ENCODE measurements around the gene NALF2.

The NALF2 gene

DNA sequence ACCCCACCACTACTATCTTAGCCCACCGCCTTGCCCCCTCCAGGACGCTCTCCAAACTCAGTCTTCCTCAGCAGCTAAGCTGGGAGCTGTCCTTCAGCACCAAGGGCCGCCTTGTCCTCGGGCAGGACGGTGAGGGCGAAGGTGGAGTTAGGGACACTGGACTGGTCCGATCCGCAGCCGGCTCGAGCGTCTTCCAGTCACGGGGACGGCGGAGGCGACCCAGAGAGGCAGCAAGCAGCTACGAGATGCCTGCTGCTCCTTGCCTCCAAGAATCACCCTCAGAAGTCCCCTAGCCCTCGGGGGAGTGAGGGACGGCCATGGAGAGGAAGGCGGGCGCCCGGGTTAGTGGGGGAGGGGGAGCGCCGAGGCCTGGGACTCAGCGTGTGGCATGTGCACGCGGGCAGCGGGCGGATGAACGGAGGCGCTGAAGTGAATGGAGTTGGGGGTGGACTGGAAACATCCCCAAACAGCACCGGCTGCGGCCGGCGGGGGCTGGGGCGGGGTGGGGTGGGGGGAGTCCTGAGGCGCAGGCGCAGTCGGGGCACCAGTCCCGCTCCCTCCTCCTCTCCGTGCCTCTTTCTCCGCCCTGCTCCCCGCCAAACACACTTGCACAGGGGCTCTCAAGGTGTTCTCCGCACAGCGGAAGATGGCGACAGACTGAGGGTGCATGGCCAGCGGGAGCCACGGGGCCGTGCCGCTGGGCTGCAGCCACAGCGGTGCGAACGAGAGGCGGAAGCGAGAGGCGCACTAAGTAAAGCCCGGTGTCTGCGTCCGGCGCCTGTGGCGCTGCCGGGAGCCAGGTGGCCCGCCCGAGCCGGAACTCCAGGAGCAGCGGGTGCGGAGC lies at the start of gene NALF2:
Gene NALF2 (plus strand): TSS at position 545 of the 844 bp plus-strand sequence. CDS start 957 bp downstream, outside the sequence.
- DNase-seq (ENCODE audit: insufficient read length, low spot score) (peak; percentile 9), FAIRE-seq (no peak)

DNA sequence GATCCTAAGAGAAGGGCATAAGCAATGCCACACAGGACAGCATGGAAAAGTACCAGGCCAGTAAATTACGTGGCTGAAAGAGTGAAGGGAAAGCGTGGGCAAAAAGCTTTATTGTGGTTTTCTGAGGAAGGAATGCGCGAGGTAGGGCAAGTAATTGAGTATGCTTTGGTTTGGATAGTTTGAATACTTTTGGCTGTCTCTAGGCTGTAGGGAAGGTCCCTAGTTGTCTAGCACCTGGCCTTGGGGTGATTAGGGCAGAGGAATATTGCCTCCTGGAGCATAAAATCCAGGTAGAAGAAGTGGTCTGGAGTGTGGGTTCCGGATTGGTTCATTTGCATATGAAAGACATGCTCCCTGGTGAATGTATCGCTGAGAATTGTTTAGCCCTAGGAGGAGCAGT lies 46.4 kb upstream of the NALF2 start:
- no peak for FAIRE-seq
- DNase-seq (ENCODE audit: insufficient read length, low spot score) = no peak

DNA sequence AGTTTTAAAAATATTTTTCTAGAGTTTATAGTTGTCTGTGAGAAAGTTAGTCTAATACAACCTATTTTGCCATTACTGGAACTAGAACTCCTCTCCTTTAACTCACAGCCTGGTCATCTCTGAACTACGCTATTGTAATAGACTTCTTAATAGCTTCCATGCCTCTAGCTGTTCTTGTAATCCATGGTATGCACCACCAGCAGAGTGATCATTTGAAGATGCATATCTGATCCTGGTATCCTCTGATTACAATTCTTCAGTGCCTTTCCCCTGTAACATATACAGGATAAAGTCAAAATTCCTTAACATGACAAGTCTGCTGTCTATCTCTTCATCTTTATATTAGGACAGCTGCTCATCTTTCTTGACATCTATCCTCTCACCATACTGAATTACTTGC lies 37.6 kb upstream of the NALF2 start:
- no peak for DNase-seq (ENCODE audit: insufficient read length, low spot score)
- no peak for FAIRE-seq

DNA sequence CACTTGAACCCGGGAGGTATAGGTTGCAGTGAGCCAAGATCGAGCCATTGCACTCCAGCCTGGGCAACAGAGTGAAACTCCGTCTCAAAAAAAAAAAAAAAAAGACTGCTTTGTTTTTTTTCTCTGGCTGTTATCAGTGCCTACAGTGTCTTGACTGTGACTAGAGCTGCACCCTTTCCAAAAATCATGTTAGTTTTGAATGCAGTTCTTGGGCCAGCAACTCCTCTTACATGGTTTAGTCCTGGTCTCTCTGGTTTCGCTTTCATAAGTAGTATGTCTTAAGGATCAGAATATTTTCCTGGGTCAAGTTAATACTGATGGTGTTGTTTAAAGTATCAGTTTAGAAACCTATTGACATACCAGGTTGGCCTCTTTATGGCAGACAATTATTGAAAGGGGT lies 34.2 kb upstream of the NALF2 start:
- DNase-seq (ENCODE audit: insufficient read length, low spot score) = no peak
- no peak for FAIRE-seq

DNA sequence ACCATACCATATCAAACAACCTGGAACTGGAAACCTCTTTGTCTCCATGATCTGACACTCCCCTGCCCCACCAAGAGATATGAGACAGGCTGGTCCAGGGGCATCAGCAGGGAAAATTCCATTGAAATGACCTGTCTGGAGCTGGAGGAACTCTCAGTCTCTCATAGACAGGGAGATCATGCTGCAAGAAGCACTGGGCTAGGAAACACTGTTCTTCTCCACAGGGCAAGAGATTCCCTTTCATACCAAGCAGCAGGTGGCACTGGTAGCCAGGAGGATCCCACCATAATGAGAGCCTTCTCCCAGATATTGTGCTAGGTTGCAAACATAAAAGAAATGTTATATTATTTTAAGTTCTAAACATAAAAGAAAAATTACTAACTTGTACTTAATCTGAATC lies 14.5 kb upstream of the NALF2 start:
- DNase-seq (ENCODE audit: insufficient read length, low spot score) (no peak), FAIRE-seq (no peak)

DNA sequence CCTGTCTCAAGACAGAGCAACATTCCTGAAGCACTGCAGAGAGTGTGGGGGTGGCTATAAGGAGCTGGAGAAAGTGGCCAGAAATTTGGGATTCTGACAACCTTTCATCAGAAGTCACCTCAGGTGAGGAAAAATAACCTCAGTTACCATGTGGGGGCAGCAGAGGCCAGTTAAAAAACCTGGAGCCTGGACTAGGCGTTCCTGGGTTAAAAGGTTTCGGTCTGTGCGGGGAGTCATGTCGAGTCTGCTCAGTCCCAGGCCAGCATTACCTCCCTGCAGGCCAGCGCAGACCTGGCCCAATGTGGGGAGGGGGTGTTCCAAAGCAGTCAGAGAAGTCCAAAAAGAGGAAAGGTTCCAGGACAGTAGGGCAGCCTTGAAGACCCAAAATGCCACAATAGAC lies 10.9 kb upstream of the NALF2 start:
- FAIRE-seq (no peak), DNase-seq (ENCODE audit: insufficient read length, low spot score) (no peak)

DNA sequence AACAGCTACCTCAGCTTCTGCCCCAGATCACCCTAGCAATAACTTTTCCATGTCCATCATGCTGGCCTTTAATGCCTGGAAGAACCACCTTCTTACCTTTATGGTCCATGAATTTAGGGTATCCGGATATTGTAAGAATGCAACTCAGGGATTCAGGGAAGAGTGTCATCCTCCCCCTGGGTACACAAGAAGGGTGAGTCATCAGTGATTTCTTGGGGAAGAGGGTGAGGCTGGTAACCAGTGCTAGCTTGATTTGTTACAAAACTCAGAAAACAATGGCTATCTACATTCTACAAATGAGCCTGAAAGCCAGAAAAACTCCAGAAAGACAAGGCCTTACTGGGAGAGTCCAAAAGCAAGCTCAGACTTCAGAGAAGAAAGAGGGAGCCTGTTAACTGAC lies 10.4 kb upstream of the NALF2 start:
- no peak for FAIRE-seq

DNA sequence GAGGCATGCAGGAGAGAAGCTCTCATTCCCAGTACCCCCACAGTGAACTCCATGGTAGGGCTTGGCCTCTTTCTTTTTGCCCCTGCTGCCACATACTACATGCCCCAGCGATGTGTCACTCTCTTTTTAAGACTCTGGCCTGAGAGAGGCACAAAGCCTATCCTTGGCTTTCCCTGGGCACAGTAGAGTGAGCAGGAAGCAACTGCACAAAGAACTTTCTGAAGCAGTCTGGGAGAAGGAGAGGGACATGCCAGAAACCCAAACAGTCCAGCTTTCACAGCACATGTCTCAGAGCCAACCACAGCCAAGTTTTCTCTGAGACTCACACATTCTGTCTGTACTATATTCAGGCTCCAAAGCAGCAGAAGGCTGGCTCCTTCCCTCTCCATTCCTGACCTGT lies 7.9 kb upstream of the NALF2 start:
- no peak for FAIRE-seq
- DNase-seq (ENCODE audit: insufficient read length, low spot score) = no peak

More for the DNA sequence above, 10.4 kb upstream of the NALF2 start:
- no peak for DNase-seq (ENCODE audit: insufficient read length, low spot score)

DNA sequence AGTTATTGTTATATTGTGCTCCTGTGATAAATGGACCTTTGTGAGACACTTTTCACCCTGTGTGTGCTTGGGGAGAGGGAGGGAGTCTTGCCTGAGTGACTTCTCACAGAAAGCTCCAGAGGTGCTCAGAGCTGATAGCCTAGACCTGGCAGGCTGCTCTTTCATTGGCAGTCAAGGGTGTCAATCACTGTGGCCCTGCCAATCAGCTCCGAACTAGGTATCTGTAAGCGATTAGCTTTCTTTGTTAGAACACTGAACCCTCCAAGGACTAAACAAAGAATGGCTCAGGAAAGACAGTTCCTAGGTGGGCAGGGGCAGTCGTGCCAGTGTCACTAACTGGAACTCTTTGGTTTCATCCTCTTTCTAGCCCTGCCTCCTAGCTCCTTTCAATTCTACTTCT lies 2.7 kb upstream of the NALF2 start:
- FAIRE-seq (no peak), DNase-seq (ENCODE audit: insufficient read length, low spot score) (no peak)

DNA sequence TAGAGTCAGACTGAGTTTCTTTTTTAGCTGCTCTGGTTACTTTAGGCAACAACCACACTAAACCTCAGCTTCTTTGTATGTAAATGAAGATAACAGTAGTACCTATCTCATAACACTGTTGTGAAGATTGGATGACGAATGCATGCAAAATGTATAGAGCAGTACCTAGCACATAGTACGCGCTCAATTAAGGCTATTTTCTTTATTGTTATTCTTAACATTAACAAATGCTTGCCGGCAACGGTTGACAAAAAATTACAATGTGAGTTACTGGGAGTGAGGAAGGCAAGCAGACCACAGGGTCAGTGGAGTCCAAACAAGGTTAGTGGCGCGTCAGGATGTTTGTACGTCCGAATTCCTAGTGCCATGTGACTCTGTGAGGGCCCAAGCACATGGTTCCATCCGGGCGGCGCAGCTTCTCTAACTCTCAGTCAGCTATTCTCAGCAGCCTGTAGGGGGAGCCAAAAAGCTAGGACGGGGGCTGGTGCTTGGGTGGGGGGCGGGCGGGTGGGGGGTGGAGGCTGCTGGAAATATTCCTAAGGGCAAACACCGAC lies 821 bp upstream of the NALF2 start:
- DNase-seq (ENCODE audit: insufficient read length, low spot score) (no peak), FAIRE-seq (no peak)

DNA sequence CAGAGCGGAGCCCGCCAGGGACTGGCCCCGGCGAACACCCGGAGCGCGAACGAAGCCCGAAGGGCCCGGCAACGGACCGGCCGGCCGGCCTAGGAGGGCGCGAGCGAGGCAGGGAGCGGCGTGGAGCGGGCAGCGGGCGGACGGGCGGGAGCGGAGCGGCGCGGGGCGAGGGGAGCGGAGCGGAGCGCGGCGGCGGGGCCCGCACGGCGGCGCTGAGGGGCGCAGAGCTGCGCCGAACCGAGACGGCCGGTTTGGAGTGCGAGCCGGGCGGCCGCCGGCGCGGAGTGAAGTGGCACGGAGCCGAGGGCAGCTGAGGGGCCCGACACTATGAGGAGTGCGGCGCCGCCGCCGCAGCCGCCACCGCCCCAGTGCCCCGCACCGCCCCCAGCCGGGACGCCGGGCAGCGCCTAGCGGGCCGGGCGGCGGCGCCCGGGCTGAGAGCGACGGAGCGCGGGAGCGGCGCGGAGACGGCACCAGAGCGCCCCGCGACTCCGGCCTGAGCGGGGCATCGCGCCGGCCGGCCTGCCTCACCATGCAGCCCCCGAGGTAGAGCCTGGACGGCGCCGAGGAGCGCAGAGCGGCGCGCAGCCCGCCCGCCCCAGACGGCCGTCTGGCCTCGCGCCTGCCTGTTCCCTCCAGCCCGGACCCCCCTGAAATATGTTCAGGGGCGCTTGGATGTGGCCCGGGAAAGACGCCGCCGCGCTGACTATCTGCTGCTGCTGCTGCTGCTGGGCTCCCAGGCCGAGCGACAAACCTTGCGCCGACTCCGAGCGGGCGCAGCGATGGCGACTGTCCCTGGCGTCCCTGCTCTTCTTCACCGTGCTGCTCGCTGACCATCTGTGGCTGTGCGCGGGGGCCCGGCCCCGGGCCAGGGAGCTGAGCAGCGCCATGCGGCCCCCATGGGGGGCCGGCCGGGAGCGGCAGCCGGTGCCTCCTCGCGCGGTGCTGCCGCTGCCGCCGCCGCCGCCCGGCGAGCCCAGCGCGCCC lies 793 bp downstream of the NALF2 start:
- FAIRE-seq (no peak), DNase-seq (ENCODE audit: insufficient read length, low spot score) (no peak)

DNA sequence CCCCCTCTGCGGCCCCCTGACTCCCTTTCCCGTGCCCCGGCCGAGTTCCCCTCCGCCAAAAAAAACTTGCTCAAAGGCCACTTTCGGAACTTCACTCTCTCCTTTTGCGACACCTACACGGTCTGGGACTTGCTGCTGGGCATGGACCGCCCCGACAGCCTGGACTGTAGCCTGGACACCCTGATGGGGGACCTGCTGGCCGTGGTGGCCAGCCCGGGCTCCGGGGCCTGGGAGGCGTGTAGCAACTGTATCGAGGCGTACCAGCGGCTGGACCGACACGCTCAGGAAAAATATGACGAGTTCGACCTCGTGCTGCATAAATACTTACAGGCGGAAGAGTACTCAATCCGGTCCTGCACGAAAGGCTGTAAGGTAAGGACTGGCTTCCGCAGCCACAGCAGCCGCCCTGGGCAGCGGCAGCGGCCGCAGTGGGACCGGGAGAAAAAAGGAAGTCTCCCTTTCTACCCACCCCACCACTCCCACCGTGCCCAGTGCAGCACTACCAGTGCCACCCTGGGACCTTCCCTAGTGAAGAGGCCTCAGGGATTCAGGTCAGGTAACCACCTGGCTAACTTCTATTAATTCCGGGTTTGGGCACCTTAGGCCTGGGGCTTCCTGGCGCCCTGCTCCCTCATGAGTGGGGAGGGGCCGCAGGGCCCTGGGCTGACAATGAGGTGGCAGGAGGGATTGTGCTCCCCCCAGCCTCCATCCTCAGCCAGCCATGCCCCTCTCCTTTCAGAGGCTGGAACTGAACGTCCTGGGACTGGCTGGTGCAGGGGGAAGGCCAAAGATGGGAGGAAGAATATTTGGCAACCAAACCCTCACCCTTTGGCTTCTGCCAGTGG lies 1.9 kb downstream of the NALF2 start:
- no peak for DNase-seq (ENCODE audit: insufficient read length, low spot score)
- no peak for FAIRE-seq

DNA sequence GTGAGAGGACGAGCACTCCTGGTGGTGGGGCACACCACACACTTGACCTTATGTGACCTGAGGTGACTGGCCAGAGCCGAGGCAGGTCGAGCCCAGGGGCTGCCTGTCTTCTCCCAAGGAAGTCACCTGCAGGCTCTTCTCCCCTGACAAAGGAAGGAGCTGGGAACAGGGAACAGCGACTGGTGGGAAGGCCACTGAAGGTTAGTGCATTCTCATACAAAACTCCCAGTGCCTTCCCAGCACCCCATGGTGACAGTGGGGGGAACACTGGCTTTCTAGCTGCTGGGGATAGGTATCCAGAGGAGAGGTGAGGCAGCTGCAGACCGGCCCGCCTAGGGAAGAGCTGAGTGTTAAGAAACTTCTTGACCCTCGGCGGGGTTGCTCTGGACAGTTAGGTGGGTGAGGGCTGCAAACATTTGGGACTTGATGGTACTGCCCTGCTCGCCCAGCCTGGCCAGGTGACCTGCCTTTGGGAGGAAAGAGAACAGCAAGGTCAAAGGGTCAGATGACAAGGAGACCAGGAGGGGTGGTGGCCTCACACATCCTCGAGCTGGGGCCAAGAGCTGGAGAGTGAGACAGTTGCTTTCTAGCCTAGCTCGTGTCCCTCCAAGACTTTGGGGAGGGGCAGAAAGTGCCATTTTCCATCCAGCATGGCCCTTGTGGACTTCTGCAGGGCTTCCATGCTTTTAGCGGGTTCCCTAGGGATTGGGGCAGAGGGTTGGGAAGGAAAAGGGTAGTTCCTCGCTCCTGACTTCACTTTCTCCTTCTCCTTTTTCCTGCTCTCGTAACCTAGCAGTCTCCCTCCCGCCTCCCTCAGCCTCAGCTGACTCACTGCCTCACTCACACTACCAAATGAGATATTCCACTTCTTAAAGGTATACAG lies 2.7 kb downstream of the NALF2 start:
- FAIRE-seq (no peak), DNase-seq (ENCODE audit: insufficient read length, low spot score) (no peak)

DNA sequence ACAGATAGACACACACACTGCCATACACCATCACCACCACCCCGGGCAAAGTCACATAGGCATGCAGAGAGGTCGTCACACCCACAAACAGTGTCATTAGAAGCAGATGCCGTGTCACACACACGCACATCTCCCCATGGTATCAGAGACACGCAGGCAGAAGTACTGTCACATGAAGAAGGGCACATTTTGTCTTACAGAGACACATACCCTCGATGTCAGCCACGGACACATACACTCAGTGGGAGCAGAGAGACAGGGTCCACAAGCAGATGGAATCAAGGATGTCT lies 3.3 kb downstream of the NALF2 start:
- FAIRE-seq (no peak), DNase-seq (ENCODE audit: insufficient read length, low spot score) (no peak)

DNA sequence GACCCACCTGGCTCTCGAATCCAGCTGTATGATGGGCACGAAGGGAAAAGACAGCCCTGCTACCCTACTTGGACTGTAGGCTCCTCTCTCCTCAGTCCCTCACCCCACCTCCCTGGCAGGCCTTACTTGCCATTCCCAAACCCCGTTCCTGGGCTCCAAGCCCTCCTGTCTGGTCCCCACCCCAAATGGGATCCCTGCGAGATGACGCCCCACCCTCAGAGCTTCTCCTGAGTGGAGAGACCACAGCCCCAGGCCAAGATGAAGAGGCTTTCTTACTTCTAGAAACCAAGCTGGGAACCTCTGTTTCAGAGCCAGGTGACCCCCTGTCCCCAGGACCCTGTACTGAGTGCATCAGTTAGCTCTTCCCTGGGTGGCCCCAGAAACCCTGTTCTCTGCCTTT lies 4.5 kb downstream of the NALF2 start:
- no peak for FAIRE-seq
- DNase-seq (ENCODE audit: insufficient read length, low spot score) = no peak

DNA sequence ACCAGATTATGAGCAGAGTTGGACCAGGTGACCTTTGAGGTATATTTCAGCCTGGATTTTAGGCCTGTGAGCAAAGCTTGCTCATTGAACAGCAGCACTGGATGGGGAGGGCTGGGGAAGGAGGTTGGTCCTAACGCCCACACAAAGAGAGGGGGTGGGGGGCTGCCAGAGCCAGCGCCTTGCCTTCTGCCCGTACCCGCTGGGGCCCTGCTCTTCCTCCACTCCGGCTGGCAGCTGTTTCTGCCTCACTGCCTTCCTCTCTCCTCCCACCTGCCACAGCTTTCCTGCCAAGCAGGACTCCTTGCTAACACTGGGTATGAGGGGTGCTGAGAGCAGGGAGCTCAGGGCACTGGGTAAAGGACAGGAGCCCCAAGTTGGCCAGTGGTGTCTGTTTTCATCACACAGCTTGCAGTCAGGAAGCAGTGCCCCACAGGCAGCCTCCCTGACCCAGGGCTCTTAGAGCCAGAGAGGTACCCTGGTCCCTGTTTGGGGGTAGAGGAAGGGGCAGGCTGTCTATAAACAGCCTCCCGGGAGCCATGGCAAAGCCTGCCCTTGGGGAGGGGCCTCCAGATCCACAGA lies 6.1 kb downstream of the NALF2 start:
- no peak for FAIRE-seq
- no peak for DNase-seq (ENCODE audit: insufficient read length, low spot score)

DNA sequence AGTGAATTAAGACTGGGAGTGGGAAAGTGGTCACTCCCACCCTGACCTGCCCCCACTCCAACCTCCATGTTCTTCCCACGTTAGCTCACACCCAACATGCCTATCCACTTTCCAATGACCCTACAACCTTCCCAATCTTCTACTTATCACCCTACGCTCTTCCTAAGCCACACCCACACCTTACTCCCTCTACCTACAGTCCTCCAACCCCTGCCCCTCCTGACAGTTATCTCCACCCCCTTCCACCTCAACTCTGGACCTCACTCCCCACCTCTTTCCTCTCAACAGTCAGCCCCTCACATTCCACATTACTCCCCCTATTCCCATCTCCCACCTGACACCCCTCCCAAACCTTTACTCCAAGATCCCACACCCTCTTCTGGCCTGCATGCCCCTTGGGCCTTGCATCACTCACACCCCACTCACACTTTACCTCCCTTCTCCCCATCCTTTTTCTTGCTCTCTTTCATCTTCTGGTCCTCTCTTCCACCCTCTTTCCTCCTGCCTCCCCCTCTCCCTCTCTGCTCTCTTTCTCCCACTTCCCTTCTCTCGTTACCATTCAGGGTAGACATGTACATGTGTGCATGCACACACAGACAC lies 6.9 kb downstream of the NALF2 start:
- DNase-seq (ENCODE audit: insufficient read length, low spot score) = no peak
- no peak for FAIRE-seq

DNA sequence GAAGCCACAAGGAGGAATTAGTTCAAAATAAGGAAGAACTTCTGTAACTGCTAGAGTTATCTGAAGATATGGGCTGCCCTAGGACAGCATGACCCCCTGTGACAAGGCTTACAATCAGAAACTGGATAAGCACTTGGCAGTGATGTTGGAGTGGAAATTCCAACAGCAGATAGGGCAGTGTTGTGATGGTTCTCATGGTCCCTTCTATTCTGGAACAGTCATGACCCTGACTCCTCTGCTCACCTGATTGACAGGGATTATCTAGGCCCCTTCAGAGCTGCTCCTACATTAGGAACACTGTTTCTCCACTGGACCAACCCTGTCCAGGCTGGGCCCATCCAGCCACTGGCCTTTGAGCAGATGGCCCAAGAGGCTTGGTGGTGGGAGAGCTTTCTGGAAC lies 17.9 kb downstream of the NALF2 start:
- DNase-seq (ENCODE audit: insufficient read length, low spot score) (no peak), FAIRE-seq (no peak)

DNA sequence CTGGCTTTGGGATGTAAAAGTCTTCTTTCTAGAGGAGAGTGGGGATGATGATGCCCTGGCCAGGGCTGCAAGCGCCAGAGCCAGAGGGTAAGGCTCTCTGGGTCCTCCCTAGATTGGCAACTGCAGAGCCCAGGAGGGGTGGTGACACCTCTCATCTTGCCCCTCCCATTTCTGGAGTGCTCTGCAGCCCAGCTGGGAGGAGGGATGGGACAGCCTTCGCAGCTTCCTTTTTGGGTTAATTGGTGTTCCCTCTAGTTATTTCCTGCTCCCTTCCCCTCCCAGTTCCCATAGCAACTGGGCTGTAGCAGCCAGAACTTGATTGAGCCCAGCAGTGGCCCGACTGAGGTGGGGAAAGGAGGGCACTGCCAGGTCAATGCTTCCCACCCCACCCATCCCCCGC lies 19.2 kb downstream of the NALF2 start:
- FAIRE-seq (no peak), DNase-seq (ENCODE audit: insufficient read length, low spot score) (no peak)
